ENCODE data around the gene REC8.

REC8 gene

GRCh38 chr14:24147761-24148428, 24.0 kb upstream of the REC8 start:
- no peak for TF ChIP-seq CTCF (IDR thresholded peaks at IDR 0.05)

- TF ChIP-seq CTCF (IDR thresholded peaks at IDR 0.05): no peak
Measured at GRCh38 chr14:24149302-24149969, 22.4 kb upstream of the REC8 start.

GRCh38 chr14:24150061-24150460, 21.8 kb upstream of the REC8 start:
- TF ChIP-seq CTCF (IDR thresholded peaks at IDR 0.05): no peak

- TF ChIP-seq CTCF (IDR thresholded peaks at IDR 0.05): no peak
Measured at GRCh38 chr14:24150567-24150966, 21.3 kb upstream of the REC8 start.

GRCh38 chr14:24150993-24151392, 20.9 kb upstream of the REC8 start:
- TF ChIP-seq CTCF (IDR thresholded peaks at IDR 0.05): no peak

GRCh38 chr14:24151404-24152080, 20.3 kb upstream of the REC8 start:
- TF ChIP-seq CTCF (IDR thresholded peaks at IDR 0.05): no peak

GRCh38 chr14:24155100-24155499, 16.8 kb upstream of the REC8 start:
- TF ChIP-seq CTCF (IDR thresholded peaks at IDR 0.05): no peak
